ENCODE data around the gene COMMD4. TPM values are rescaled to one million over a fixed set of nuclear protein-coding genes. Genes with fewer than 3 reads are reported as not detected.
A peak's percentile ranks its signal among the peaks of the same experiment; 100 is the strongest.
"Not testable (repeated sequence)": the region's sequence is repeated elsewhere in the genome, so short reads cannot be mapped to it uniquely, and the experiment has no call there.

Gene COMMD4
- total and polyA plus RNA-seq, 2 of the 8 experiments (the other 6 are each of a cell fraction or from before 2014, with no cell fraction given) = 131 to 236 TPM

DNA sequence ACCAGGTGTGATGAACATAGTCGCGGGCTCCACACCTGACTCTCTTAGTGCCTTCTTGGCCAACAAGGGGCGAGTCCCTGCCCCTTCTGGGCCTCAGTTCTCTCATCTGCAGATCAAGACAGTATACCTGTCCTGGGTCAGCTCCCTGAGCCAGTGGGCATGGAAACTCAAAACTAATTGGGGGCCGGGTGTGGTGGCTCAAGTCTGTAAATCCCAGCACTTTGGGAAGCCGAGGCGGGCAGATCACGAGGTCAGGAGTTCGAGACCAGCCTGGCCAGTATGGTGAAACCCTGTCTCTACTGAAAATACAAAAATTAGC lies 13.4 kb downstream of the COMMD4 start:
- H3K79me2 ChIP-seq (ENCODE audit: control insufficient read depth in 1 of 2, insufficient read depth in 2 of 2, low read length in 2 of 2); H3K27ac ChIP-seq (ENCODE audit: low read depth, low read length); H3K4me1 ChIP-seq (replicated peaks in 1 of 4; ENCODE audit: control insufficient read depth in 3 of 4, insufficient read depth in 4 of 4, low read length in 3 of 4); H4K8ac ChIP-seq (ENCODE audit: extremely low read depth, insufficient read depth, low read length); DNase-seq (ENCODE audit: low read depth in 1 of 2, low spot score in 2 of 2); H3K56ac ChIP-seq (replicated peaks; ENCODE audit: insufficient read length, low read depth, low read length); H3K36me3 ChIP-seq (ENCODE audit: control insufficient read depth in 2 of 4, insufficient read depth in 4 of 4, low read length in 3 of 4); H4K5ac ChIP-seq (ENCODE audit: insufficient read length, low read depth, low read length); H3K14ac ChIP-seq (ENCODE audit: insufficient read length); H3K4ac ChIP-seq (replicated peaks; ENCODE audit: insufficient read length, low read depth, low read length); H3K79me1 ChIP-seq (ENCODE audit: low read depth, low read length); H3K9me3 ChIP-seq (ENCODE audit: insufficient read depth in 2 of 2, low read depth in 1 of 2, low read length in 1 of 2); H2AK5ac ChIP-seq (ENCODE audit: low read depth, low read length); H2BK120ac ChIP-seq (replicated peaks; ENCODE audit: low read depth, low read length); FAIRE-seq; H2BK15ac ChIP-seq (ENCODE audit: low read length); H4K20me1 ChIP-seq (replicated peaks in 1 of 2; ENCODE audit: control insufficient read depth in 1 of 2, insufficient read depth in 2 of 2, low read length in 2 of 2); H3K23ac ChIP-seq (ENCODE audit: insufficient read length); H3K18ac ChIP-seq (ENCODE audit: extremely low read depth, low read length); H2AFZ ChIP-seq (ENCODE audit: low read length); H2BK20ac ChIP-seq (ENCODE audit: low read length); H2BK12ac ChIP-seq (ENCODE audit: low read depth, low read length); H4K91ac ChIP-seq (replicated peaks; ENCODE audit: insufficient read length, low read length); H3K9ac ChIP-seq (replicated peaks in 1 of 4; ENCODE audit: extremely low read depth in 1 of 4, low read depth in 3 of 4, low read length in 3 of 4); H2BK5ac ChIP-seq (ENCODE audit: low read depth, low read length): not testable (repeated sequence)
- H3K23me2 ChIP-seq (ENCODE audit: low read depth, low read length) = peaks cover 17% of the 10 kb centered on the region
- peak overlapping the region; percentile 84 to 85; a peak in 2 of 4 replicates for H3K4me2 ChIP-seq (ENCODE audit: insufficient read depth in 1 of 2, low read depth in 2 of 2, low read length in 2 of 2)
- ChIA-PET POLR2A (ENCODE audit: partially characterized antibody) (interaction anchor here (0.6 to 8.2 kb wide), 6 partner anchors 8 to 204 kb away, joined by 3 to 69 read pairs (median 10); partner anchors contain the start of genes COMMD4 and MAN2C1), CTCF (ENCODE audit: partially characterized antibody) (interaction anchor here (1.1 kb wide), 1 partner anchor 19 kb away, joined by 6 read pairs; the partner anchor contains the start of gene MAN2C1)
- H3K4me3 ChIP-seq (ENCODE audit: extremely low read depth in 1 of 4, insufficient read depth in 2 of 4, low read depth in 3 of 4, low read length in 4 of 4) = peak overlapping the region in 3 of 4 experiments; percentile 70 to 87 (median 82); a peak in 3 of 8 replicates
- 93% methylated on average over 8 of the region's 8 CpGs; no CpG with 5 or more reads in 1 of the 2 experiments for WGBS, 2 experiments (ENCODE audit: extremely low coverage in 1 of 2, insufficient coverage in 1 of 2, insufficient read length in 1 of 2, insufficient replicate concordance in 2 of 2, low coverage in 1 of 2, low lambda C conversion rate in 2 of 2, missing lambda C conversion rate in 1 of 2)
- H3K27me3 ChIP-seq (replicated peaks in 1 of 4; ENCODE audit: control insufficient read depth in 3 of 4, extremely low read depth in 1 of 4, insufficient read depth in 3 of 4, low read length in 3 of 4) = peaks cover 0 to 31% (median 16%) of the 10 kb centered on the region in 4 experiments; a peak in 5 of 7 replicates
